AG09309 (cell line): ENCODE data around the gene KISS1R.

Experiments used
- DNase-seq: peaks from one replicate; pipeline ENCODE4 v3.0.0-alpha.2; 2010; ENCODE audit warnings: low read depth
- H3K4me3 ChIP-seq: 2 replicates; pipeline ENCODE4 v1.5.1; 2011; ENCODE audit warnings: mild to moderate bottlenecking, low read depth, low read length, moderate library complexity; ENCODE audit not compliant: control insufficient read depth
- CTCF ChIP-seq: IDR thresholded peaks from 2 replicates; pipeline ENCODE4 v1.5.1; 2011; ENCODE audit warnings: mild to moderate bottlenecking, low read depth, low read length, inconsistent platforms; ENCODE audit not compliant: insufficient read depth, control insufficient read depth; ENCODE audit errors: missing control alignments

KISS1R gene

GRCh38 chr19:945401-946252, 28.5 kb downstream of the KISS1R start:
- TF ChIP-seq CTCF = no peak
- H3K4me3 ChIP-seq = no peak overlapping the region
- no peak for DNase-seq

GRCh38 chr19:947090-947706, 30.1 kb downstream of the KISS1R start:
- no peak overlapping the region for H3K4me3 ChIP-seq
- no peak for DNase-seq
- TF ChIP-seq CTCF = no peak

GRCh38 chr19:947707-948539, 30.8 kb downstream of the KISS1R start:
- DNase-seq = no peak
- no peak overlapping the region for H3K4me3 ChIP-seq
- no peak for TF ChIP-seq CTCF

- H3K4me3 ChIP-seq = no peak overlapping the region
- DNase-seq = no peak
- no peak for TF ChIP-seq CTCF
Measured at GRCh38 chr19:948842-949496, 31.8 kb downstream of the KISS1R start.

- no peak overlapping the region for H3K4me3 ChIP-seq
- no peak for DNase-seq
- no peak for TF ChIP-seq CTCF
Measured at GRCh38 chr19:950352-951066, 33.4 kb downstream of the KISS1R start.
